Esophagus squamous epithelium (tissue), 5 donors: ENCODE measurements around the gene GNAL. TPM values are rescaled to one million over a fixed set of nuclear protein-coding genes. Genes with fewer than 3 reads are reported as not detected.
"Not testable (repeated sequence)": the region's sequence is repeated elsewhere in the genome, so short reads cannot be mapped to it uniquely, and the experiment has no call there.

ENCODE experiments used
- DNase-seq: peaks from one replicate; lab custom pipeline; 2025; lab: John Stamatoyannopoulos, UW
- H3K27ac ChIP-seq, 4 donors: fragments of 200-600 bp; sonication (generic); one replicate each; pipeline ENCODE4 v1.5.1; 2016 to 2019; ENCODE audit warnings: mild to moderate bottlenecking in 1 of 4
- H3K27me3 ChIP-seq, 4 donors: fragments of 200-600 bp; sonication (generic); 1 replicate in 3 of 4; 2 replicates in 1 of 4; pipeline versions ENCODE4 v1.5.1 to v1.6.0; 2017 to 2021; ENCODE audit warnings: antibody characterized with exemption in 1 of 4
- H3K36me3 ChIP-seq, 3 donors: fragments of 200-600 bp; sonication (generic); one replicate each; pipeline ENCODE4 v1.5.1; 2016 to 2019
- H3K4me1 ChIP-seq, 3 donors: fragments of 200-600 bp; sonication (generic); one replicate each; pipeline ENCODE4 v1.5.1; 2017 to 2019
- H3K4me3 ChIP-seq, 4 donors: fragments of 200-600 bp; sonication (generic); 1 replicate in 3 of 4; 2 replicates in 1 of 4; pipeline ENCODE4 v1.5.1; 2016 to 2019; ENCODE audit warnings: mild to moderate bottlenecking in 2 of 4, moderate library complexity in 1 of 4
- H3K9me3 ChIP-seq, 3 donors: fragments of 200-600 bp; sonication (generic); one replicate each; pipeline ENCODE4 v1.5.1; 2016 to 2019
- POLR2A ChIP-seq, 4 donors: fragments of 450-650 bp; IDR thresholded peaks; one replicate each; pipeline ENCODE4 v1.6.1; 2017; ENCODE audit warnings: antibody characterized with exemption in 4 of 4, mild to moderate bottlenecking in 4 of 4, moderate library complexity in 3 of 4
- WGBS, 2 donors: methylation state at CpG; one replicate each; pipeline ENCODE4 v1.1.5; 2018; 5-methylcytosine and 5-hydroxymethylcytosine counted together
- intact Hi-C: fragments of 100-400 bp; cut with DNase I; formaldehyde crosslinking; loops from one replicate; pipeline ENCODE4 v1.15.0; 2022
- total RNA-seq, 4 donors: library from RNA; depleted of rRNA; stranded (reverse); fragments of >200 nt; gene quantifications; one replicate each; pipeline ENCODE4 v1.1.0, GENCODE V29; 2016
- TF ChIP-seq, protein P1 (sequence below), 6 experiments: fragments of 450-650 bp in 4 of 6; fragments of 200-600 bp in 2 of 6; sonication (generic) in 2 of 6; IDR thresholded peaks; one replicate each; pipeline ENCODE4 v1.5.1; 2016 to 2019; ENCODE audit warnings: antibody characterized with exemption in 6 of 6, mild to moderate bottlenecking in 4 of 6, moderate library complexity in 4 of 6
- donor health status: DM: yes; HTN: yes; CAD: no.

Gene GNAL
- total RNA-seq, 4 donors from 2014 or later = 2.4 to 23.4 (median 7.0) TPM

DNA sequence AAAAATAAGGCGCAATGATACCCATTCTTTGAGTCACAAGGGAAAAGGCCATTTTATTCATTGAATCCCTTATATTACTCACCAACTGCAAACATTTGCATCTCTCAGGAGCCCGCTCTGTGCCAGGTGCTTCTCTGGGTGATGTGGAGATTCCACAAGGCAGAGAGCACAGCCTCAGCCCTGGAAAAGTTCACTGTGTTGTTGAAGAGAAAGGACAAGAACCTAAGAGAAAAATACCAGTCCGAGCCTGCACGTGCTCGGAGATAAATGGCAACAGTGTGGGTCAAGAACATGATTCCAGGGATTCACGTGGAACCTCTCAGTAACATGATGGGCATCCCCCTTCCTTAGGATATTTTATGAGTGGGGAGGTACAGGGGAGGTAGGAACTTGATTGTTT is 11.8 kb downstream of the GNAL start:
- H3K4me3 ChIP-seq = no peak overlapping the region
- no peak for TF ChIP-seq POLR2A (IDR thresholded peaks at IDR 0.05)
- TF ChIP-seq, protein P1, sequence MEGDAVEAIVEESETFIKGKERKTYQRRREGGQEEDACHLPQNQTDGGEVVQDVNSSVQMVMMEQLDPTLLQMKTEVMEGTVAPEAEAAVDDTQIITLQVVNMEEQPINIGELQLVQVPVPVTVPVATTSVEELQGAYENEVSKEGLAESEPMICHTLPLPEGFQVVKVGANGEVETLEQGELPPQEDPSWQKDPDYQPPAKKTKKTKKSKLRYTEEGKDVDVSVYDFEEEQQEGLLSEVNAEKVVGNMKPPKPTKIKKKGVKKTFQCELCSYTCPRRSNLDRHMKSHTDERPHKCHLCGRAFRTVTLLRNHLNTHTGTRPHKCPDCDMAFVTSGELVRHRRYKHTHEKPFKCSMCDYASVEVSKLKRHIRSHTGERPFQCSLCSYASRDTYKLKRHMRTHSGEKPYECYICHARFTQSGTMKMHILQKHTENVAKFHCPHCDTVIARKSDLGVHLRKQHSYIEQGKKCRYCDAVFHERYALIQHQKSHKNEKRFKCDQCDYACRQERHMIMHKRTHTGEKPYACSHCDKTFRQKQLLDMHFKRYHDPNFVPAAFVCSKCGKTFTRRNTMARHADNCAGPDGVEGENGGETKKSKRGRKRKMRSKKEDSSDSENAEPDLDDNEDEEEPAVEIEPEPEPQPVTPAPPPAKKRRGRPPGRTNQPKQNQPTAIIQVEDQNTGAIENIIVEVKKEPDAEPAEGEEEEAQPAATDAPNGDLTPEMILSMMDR (IDR thresholded peaks at IDR 0.05) = no peak
- H3K27ac ChIP-seq = no peak overlapping the region
- no peaks in the 10 kb centered on the region for H3K9me3 ChIP-seq
- WGBS, 2 donors = 93% methylated on average over 6 of the region's 6 CpGs
- intact Hi-C loops = no loop called here
- H3K27me3 ChIP-seq = no peaks in the 10 kb centered on the region
- H3K36me3 ChIP-seq = no peaks in the 10 kb centered on the region
- no peak for DNase-seq
- peaks cover 0 to 13% (median 6%) of the 10 kb centered on the region in 3 donors for H3K4me1 ChIP-seq

DNA sequence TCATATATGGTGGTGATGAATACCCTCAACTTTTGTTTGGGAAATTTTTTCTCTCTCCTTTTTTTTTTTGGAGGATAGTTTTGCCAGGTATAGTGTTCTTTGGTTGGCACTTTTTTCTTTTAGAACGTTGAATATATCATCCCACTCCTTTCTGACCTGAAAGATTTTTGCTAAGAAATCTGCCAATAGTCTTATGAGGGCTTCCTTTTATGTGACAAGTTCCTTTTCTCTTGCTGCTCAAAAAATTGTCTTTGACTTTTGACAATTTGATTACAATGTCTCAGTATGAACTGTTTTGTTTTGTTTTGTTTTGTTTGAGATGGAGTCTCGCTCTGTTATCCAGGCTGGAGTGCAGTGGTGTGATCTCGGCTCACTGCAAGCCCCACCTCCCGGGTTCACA is 21.5 kb downstream of the GNAL start:
- Histone ChIP-seq H3K4me3 (no peak overlapping the region), H3K9me3 (no peaks in the 10 kb centered on the region), H3K27ac (no peak overlapping the region), H3K36me3 (no peaks in the 10 kb centered on the region), H3K27me3 (no peaks in the 10 kb centered on the region), H3K4me1 (no peaks in the 10 kb centered on the region)
- WGBS, 2 donors = 79 to 88% methylated on average over 4 of the region's 4 CpGs
- intact Hi-C loops = no loop called here
- no peak for TF ChIP-seq POLR2A (IDR thresholded peaks at IDR 0.05)
- TF ChIP-seq, protein P1 (IDR thresholded peaks at IDR 0.05) = no peak
- no peak for DNase-seq

DNA sequence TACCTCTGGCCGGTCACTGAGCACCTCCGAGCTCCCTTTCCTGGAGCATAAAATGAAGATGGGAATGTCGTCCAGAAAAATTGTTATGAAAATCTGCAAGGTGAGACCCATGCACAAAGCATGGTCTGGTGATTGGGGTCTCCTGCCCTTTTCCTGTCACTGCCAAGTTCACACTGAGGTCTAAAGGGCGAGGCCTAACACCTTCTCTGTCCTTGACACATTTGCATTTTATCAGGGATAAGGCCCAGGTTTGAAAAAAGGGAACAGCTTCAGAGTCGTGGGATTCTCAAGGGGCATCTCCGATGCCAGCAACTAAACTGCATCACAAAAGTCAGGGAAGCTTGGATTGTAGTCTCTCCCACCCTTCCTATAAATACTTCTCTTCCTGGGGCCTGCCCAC is 24.7 kb downstream of the GNAL start:
- TF ChIP-seq, protein P1 (IDR thresholded peaks at IDR 0.05) = no peak
- no peak for TF ChIP-seq POLR2A (IDR thresholded peaks at IDR 0.05)
- intact Hi-C loops = no loop called here

DNA sequence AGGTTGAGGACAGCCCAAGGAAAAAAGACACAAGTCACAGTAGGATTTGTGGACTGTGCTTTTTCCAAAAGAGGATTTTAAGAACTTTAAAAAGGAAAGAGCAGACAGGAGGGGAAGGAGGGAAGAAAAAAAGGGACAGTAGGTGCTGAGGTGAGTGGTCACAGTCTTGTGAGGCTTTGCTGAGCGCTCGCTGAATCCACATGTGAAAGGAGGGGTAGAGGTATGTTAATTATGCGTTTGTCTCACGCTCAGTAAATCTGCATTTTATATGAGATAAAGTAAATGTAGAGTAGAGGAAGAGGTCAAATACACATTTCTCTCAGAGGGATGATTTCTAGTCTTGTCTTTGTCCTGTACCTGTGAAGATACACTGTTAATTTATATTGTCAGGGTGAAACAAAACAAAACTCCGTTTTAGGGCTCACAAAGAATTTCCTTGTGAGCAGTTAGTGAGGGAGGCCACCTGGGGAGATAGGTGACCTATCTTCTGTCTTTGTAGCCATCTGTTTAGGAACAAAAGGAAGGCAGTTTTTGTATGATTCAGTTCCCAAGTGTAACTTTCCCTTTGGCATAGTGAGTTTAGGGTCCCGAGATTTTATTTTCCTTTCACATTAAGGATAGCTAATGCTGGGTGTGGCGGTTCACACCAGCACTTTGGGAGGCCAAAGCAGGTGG is 25.3 kb downstream of the GNAL start:
- Histone ChIP-seq H3K36me3 (no peaks in the 10 kb centered on the region), H3K27me3 (no peaks in the 10 kb centered on the region), H3K9me3 (no peaks in the 10 kb centered on the region), H3K27ac (no peak overlapping the region), H3K4me3 (no peak overlapping the region), H3K4me1 (no peaks in the 10 kb centered on the region)
- DNase-seq = no peak
- intact Hi-C loops = no loop called here
- 70 to 74% methylated on average over 5 to 7 of the region's 7 CpGs for WGBS, 2 donors
- no peak for TF ChIP-seq POLR2A (IDR thresholded peaks at IDR 0.05)
- TF ChIP-seq, protein P1 (IDR thresholded peaks at IDR 0.05) = no peak

More for the DNA sequence above, 24.7 kb downstream of the GNAL start:
- no peak for DNase-seq
- Histone ChIP-seq H3K36me3 (no peaks in the 10 kb centered on the region), H3K27ac (no peak overlapping the region), H3K27me3 (no peaks in the 10 kb centered on the region), H3K4me3 (no peak overlapping the region), H3K4me1 (no peaks in the 10 kb centered on the region), H3K9me3 (no peaks in the 10 kb centered on the region)
- whole genome bisulfite sequencing, 2 donors = 81 to 92% methylated on average over 5 to 6 of the region's 6 CpGs

DNA sequence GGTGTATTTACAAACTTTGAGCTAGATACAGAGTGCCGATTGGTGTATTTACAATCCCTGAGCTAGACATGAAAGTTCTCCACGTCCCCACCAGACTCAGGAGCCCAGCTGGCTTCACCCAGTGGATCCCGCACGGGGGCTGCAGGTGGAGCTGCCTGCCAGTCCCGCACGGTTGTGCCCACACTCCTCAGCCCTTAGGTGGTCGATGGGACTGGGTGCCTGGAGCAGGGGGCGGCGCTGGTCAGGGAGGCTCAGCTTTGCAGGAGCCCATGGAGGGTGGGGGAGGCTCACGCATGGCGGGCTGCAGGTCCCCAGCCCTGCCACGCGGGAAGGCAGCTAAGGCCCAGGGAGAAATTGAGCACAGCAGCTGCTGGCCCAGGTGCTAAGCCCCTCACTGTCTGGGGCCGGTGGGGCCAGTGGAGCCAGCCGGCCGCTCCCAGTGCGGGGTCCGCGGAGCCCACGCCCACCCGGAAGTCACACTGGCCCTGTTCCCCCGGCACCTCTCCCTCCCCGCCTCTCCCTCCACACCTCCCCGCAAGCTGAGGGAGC is 27.8 kb downstream of the GNAL start:
- not testable (repeated sequence) for DNase-seq

More for the DNA sequence above, 27.8 kb downstream of the GNAL start:
- H3K27me3 ChIP-seq, H3K9me3 ChIP-seq, H3K4me1 ChIP-seq, H3K27ac ChIP-seq, H3K36me3 ChIP-seq, H3K4me3 ChIP-seq, intact Hi-C loops: not testable (repeated sequence)
- 56 to 89% methylated on average over 2 to 8 of the region's 24 CpGs for WGBS, 2 donors
